Measurements from ENCODE around the gene SIRT2. TPM values are rescaled to one million over a fixed set of nuclear protein-coding genes. Genes with fewer than 3 reads are reported as not detected.
"Not testable (repeated sequence)": the region's sequence is repeated elsewhere in the genome, so short reads cannot be mapped to it uniquely, and the experiment has no call there.

Gene SIRT2
- total RNA-seq, 1 donor from 2014 or later: 1,616 TPM

DNA sequence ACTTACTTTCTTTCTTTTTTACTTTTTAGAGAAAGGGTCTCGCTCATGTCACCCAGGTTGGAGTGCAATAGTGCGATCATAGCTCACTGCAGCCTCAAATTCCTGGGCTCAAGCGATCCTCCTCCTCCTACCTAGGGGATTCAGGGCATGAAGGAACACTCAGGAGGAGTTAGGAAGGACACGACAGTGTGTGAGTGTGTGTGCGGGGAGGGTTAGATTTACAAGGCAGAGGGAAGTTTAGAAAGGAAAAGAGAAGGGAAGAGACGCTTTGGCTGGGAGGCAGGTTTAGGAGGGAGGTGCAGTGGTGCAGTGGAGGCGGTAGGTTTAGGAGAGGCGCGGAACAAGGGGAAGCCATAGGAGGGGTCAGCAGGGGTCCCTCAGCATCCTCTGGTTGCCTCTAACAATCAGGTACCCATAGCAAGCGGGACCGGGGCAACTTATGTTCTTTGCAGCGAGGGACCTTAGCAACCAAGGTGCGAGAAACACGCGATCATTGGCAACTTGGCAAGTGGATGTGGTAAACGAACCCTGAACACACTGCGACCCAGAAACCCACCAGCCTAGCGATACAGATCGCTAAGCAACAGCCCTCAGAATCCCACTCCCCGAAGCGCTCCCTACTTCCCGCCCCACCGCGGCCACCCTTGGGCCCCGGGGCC is 501 bp downstream of the SIRT2 start:
- no peak for DNase-seq (ENCODE audit: low read depth)

DNA sequence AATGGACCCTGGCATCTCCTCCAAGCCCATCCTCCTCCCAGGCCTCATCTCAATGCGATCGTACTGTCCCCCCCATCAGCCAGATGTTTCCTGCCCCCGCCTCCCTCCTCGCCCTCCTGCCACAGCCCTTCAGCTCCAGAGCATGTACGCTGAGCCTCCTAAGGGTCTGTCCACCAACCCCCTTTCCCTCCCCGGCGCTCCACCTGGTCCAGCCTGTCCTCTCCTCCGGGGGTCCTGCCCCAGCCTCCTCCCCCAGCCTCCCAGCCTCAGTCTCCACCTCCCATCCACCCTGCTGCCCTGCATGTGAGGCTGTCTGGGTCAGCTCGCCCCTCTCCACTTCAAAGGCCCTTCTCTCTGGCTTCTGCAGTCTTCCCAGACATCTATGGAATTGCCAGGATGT is 4.5 kb downstream of the SIRT2 start:
- no peak for DNase-seq (ENCODE audit: low read depth)

DNA sequence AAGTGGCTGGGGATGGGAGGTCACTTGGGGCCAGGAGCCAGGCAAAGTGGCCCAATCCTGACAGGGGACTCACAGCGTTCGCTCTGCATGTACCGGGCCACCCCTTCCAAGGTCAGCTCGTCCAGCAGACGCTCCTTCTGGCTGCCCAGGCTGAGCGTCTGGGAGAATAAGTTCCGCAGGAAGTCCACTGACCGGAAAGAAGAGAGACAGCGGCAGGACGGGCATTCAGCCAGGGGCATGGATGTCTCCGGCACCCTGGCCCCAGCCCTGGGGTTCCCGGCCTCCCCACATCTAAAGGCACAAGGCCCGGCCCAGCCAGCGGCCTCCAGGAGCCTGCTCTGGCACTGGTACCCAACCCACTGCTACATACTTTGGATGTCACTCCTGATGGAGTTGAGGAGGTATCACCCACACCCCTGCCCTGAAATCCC is 6.1 kb downstream of the SIRT2 start:
- no peak for DNase-seq (ENCODE audit: low read depth)

- no peak for DNase-seq (ENCODE audit: low read depth)
Observed at GRCh38 chr19:38892841-38893240, 6.6 kb downstream of the SIRT2 start.

GRCh38 chr19:38891771-38892170 is 7.6 kb downstream of the SIRT2 start:
- DNase-seq (ENCODE audit: low read depth): peak; percentile 96

DNA sequence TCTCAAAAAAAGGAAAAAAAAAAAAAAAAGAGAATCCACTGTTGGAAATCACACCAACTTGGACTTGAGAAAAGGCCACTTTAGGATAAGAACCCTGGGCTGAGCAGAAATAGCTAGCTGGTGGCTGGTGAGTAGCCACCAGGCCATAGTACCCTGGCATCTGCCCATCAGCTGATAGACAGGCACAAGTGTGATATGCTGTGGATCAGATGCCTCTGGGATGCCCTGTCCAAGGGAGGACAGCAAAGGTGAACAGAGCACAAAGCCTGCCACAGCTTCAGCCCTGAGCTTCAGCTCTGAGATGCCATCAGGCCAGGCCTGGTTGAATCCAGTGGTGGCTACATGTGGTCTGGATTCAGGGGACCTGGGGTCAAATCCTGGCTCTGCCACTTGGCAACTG is 8.7 kb downstream of the SIRT2 start:
- peak; percentile 97 for DNase-seq (ENCODE audit: low read depth)

DNA sequence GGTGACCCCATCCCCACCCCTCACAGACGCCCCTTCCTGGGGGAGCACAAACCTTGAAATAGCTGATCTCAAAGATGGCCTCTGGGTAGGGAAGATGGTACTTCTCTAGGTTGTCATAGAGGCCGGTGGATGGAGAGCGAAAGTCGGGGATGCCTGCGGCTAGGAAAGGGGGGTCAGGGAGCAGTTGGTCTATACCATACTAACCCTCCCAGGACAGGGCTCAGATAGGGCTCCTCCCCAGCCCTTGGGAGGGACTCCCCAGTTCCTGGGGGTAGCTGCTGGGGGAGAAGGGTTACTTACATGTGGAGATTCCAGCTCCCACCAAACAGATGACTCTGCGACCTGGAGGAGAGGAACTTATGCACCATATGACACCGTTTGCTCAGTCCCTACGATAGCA is 9.6 kb downstream of the SIRT2 start:
- no peak for DNase-seq (ENCODE audit: low read depth)

DNA sequence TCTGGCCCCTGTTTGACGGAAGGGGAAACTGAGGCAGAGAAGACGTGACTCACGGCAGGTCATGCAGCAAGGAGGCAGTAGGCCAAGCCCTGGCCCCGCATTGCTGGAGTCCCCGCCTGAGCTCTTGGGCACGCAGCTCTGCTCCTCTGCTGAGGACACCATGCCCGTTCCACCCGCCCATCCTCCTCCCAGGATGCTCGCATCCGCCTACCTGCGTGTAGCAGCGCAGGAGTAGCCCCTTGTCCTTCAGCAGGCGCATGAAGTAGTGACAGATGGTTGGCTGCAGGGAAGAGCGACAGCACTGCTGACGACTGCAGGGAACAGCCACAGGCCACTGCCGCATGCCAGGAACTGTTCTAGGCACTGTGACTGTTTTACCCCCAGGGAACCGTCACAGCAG is 10.5 kb downstream of the SIRT2 start:
- no peak for DNase-seq (ENCODE audit: low read depth)

DNA sequence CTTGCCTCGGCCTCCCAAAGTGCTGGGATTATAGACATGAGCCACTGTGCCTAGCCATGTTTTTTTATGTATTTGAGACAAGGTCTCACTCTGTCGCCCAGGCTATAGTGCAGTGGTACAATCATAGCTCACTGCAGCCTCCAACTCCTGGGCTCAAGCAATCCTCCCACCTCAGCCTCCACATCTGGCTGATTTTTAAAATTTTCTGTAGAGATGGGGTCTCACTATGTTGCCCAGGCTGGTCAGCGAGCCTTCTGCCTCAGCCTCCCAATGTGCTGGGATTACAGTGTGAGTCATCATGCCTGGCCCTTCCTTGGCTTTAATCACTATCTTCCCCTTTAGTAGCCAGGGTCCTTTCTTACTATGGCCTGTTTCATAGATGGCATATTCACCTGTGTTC is 14.7 kb downstream of the SIRT2 start:
- not testable (repeated sequence) for DNase-seq (ENCODE audit: low read depth)

- no peak for DNase-seq (ENCODE audit: low read depth)
Observed at GRCh38 chr19:38883286-38883685, 16.1 kb downstream of the SIRT2 start.

- DNase-seq (ENCODE audit: low read depth): no peak
Observed at GRCh38 chr19:38880882-38881609, 18.4 kb downstream of the SIRT2 start.

GRCh38 chr19:38880076-38880881 is 19.1 kb downstream of the SIRT2 start:
- no peak for DNase-seq (ENCODE audit: low read depth)

GRCh38 chr19:38879400-38879751 is 20.0 kb downstream of the SIRT2 start:
- no peak for DNase-seq (ENCODE audit: low read depth)

DNA sequence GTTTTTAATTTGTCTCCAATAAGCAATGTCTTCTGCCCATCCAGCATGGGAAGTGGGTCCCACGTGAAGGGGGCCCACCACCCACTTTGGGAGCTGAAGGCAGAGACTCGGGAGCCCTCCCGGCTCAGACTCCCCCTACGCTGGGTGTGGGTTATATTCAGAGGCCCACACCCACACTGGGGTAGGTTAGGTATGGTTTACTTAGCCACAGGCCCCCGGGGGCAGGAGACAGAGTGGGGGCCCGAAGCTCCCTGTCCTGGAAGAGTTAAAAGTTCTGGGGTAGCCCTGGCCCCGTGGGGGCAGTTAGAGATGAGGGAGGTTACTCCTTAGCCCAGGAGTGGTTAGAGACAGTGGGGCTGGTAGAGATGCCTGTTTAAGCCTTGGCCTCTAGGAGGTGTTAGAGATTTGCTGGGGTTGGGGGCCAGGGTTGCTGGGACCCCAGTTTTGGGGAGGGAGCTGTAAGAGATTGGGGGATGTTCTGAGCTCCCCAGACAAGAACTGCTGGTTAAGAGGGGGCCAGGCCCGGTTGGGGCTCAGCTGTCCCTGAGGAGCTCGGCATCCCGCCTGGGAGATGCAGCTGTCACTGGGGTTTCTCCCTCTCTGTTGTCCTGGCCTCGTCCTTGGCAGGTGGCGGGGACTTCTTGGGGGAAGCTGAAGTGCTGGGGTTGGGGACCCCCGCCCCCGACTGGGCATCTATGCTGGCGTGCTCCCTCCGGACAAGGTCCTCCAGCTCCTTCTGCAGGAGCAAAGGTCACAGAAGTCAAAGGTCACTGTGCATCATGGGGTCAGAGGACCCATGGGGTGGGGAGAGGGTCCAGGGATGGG is 20.6 kb downstream of the SIRT2 start:
- peak; percentile 80 for DNase-seq (ENCODE audit: low read depth)

DNA sequence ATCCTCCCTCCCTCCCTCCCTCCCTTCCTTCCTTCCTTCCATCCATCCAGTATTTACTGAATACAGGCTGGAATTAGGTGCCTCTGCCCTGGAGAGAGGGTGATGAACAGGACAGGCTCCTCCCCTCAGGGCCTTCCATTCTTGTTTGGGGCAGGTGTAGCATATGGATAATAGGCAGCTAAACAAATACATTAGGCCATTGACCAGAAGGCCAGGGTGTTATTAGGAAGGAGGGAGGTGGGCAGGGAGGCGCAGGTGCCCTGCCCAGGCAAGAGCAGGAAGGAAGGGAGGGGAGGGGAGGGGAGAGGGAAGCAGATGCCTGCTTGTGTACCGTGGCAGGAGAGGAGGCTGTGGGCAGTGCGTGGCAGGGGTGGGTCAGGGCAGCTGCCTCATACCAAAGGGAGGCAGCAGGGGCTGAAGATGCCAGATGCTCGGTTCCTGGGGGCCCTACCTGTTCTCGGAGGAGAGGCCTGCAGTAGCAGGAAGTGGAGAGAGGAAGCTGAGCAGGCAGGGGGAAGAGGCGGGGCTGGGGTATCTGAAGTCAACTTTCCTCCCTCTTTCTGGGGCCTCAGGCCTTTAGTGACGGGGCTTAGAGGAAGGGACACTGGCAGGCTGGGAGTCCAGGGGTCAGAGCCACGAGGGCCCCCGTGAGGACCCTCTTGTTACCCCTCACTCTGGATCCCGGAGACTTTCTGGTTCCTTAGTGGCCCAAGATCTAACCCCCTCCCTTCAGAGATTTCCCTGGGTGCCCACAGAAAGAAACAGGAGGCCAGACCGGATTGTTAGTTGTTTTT is 21.4 kb downstream of the SIRT2 start, which contains the start of gene RINL:
TSS of gene RINL (minus strand) at position 495 of the 794 bp plus-strand sequence. CDS start 1,533 bp downstream, outside the sequence.
- DNase-seq (ENCODE audit: low read depth): peak; percentile 86

DNA sequence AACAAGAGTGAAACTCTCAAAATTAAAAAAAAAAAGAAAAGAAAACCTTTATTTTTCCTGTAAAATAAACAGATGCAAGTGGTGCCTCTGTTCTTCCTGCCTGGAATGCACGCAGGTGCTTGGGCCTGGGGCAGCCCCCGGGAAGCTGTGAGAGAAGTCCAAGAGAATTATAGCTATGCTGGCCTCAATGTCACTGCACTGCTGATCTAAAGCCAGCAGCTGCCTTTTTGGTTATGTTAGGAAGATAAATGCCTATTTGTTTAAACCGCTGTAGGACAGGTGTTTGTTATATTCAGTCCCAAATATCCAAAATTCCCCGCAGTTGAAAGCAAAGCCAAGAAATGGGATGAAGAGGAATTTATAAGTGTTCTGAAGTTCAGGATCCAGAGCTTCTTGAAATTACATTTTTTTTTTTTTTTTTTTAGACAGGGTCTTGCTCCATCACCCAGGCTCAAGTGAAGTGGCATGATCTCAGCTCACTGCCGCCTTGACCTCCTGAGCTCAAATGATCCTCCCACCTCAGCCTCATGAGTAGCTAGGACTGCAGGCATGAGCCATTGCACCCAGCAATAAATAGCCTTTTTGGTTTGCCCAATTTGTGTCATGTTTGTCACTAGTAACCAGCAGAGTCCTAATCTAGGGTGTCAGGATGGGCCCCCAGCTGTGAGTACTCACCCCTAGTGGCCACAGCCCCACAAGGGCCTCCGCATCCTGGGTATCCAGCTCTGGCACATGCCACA is 23.6 kb downstream of the SIRT2 start:
- DNase-seq (ENCODE audit: low read depth): peak; percentile 66

DNA sequence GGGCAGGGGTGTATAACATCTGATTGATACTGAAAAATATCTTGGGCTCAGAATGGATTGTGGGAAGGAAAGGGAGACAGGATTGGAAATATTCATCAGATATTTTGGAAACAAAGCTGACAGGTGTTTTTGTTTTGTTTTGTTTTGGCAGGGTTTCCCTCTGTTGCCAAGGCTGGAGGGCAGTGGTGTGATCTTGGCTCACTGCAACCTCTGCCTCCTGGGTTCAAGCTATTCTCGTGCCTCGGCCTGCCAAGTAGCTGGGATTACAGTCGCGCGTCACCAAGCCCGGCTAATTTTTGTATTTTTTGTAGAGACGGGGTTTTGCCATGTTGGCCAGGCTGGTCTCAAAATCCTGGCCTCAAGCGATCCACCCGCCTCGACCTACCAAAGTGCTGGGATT is 26.0 kb downstream of the SIRT2 start:
- DNase-seq (ENCODE audit: low read depth): peak; percentile 66

- no peak for DNase-seq (ENCODE audit: low read depth)
Observed at GRCh38 chr19:38870612-38871011, 28.8 kb downstream of the SIRT2 start.

- DNase-seq (ENCODE audit: low read depth): no peak
Observed at GRCh38 chr19:38869836-38870607, 29.4 kb downstream of the SIRT2 start.

Data from myocyte (in vitro differentiated cells).